GM23248 (cell line): ENCODE results near the gene RNF130.

Experiments
- EZH2 ChIP-seq: fragments of 200-600 bp; sonication (generic); IDR thresholded peaks from 2 replicates; pipeline ENCODE4 v1.6.1; 2018; ENCODE audit warnings: antibody characterized with exemption, mild to moderate bottlenecking; ENCODE audit not compliant: insufficient read depth, poor library complexity, severe bottlenecking
- EZH2phosphoT487 ChIP-seq: fragments of 200-600 bp; sonication (generic); IDR thresholded peaks from 2 replicates; pipeline ENCODE4 v1.6.1; 2018; ENCODE audit warnings: antibody characterized with exemption, moderate library complexity, mild to moderate bottlenecking, low read depth; ENCODE audit not compliant: insufficient read depth

DNA sequence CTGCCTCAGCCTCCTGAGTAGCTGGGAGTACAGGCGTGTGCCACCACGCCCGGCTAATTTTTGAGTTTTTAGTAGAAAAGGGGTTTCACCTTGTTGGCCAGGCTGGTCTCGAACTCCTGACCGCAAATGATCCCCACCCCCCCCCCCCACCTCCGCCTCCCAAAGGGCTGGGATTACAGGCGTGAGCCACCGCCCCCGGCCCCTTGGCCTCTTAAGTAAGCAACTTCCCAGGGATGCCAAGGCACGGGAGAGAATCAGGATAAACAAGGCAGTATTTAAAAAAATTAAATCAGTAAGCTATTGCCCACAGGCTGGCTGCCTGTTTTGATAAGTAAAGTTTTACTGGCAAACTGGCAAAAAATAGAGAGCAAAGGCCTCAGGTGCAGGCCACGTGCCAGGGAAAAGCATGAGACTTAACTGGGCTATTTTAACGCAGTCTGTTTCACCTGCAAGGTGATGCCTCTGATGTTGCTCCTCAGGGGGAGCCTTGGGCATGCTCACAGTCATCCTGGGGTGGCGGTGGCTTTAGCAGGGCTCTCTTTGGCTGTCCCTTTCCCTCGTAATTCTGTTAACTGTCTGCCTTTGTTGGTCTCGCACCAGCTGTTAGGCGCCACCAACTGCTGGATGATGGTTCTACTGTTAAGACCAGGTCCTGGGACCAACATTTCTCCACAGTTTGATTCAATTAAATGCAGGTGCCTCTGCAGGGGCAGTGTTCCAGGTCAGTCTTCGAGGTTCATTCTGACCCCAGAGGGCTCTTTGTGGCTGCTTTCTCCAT, 19.4 kb upstream of the RNF130 start:
- TF ChIP-seq EZH2 (no peak), EZH2phosphoT487 (no peak)
